Liver (tissue), 3 donors: ENCODE results near the gene HLA-G.

Experiments
- EGR1 ChIP-seq, 2 donors: IDR thresholded peaks; 2 replicates each; pipeline ENCODE4 v1.6.1; 2016 to 2018; ENCODE audit warnings: antibody characterized with exemption in 2 of 2, low read depth in 2 of 2
- FOXA1 ChIP-seq: IDR thresholded peaks from 2 replicates; pipeline ENCODE4 v1.6.1; 2016; ENCODE audit warnings: antibody characterized with exemption
- GABPA ChIP-seq, 2 donors: IDR thresholded peaks in 1 of 2; conservative IDR thresholded peaks in 1 of 2; 2 replicates each; pipeline ENCODE4 v1.6.1; 2016; ENCODE audit warnings: antibody characterized with exemption in 2 of 2, mild to moderate bottlenecking in 1 of 2, moderate library complexity in 1 of 2
- HNF4A ChIP-seq, 2 donors: conservative IDR thresholded peaks; 2 replicates each; pipeline ENCODE4 v1.6.1; 2016; ENCODE audit warnings: antibody characterized with exemption in 2 of 2, mild to moderate bottlenecking in 2 of 2
- JUND ChIP-seq, 2 donors: IDR thresholded peaks; 2 replicates each; pipeline ENCODE4 v1.6.1; 2016; ENCODE audit warnings: antibody characterized with exemption in 2 of 2
- NR2F2 ChIP-seq: IDR thresholded peaks from 2 replicates; pipeline ENCODE4 v1.6.1; 2016; ENCODE audit warnings: antibody characterized with exemption
- RAD21 ChIP-seq, 2 donors: IDR thresholded peaks; 2 replicates each; pipeline ENCODE4 v1.6.1; 2016; ENCODE audit warnings: antibody characterized with exemption in 2 of 2, mild to moderate bottlenecking in 2 of 2
- SP1 ChIP-seq: IDR thresholded peaks from 2 replicates; pipeline ENCODE4 v1.6.1; 2018; ENCODE audit warnings: antibody characterized with exemption, mild to moderate bottlenecking
- TAF1 ChIP-seq: conservative IDR thresholded peaks from 2 replicates; pipeline ENCODE4 v1.6.1; 2016; ENCODE audit warnings: antibody characterized with exemption, mild to moderate bottlenecking
- YY1 ChIP-seq: IDR thresholded peaks from 2 replicates; pipeline ENCODE4 v1.6.1; 2016; ENCODE audit warnings: antibody characterized with exemption, mild to moderate bottlenecking
- TF ChIP-seq, protein P1 (sequence below): fragments of 150-350 bp; IDR thresholded peaks from 2 replicates; pipeline ENCODE4 v1.5.1; 2017; ENCODE audit warnings: improper control_type of control experiment, low read depth, low read length; ENCODE audit not compliant: missing input control
- TF ChIP-seq, protein P2 (sequence below): IDR thresholded peaks from 2 replicates; pipeline ENCODE4 v1.6.1; 2016; ENCODE audit warnings: antibody characterized with exemption
- TF ChIP-seq, protein P3 (sequence below): IDR thresholded peaks from 2 replicates; pipeline ENCODE4 v1.6.1; 2016; ENCODE audit warnings: antibody characterized with exemption, mild to moderate bottlenecking
- TF ChIP-seq, protein P4 (sequence below): IDR thresholded peaks from 2 replicates; pipeline ENCODE4 v1.6.1; 2016; ENCODE audit warnings: antibody characterized with exemption
- donor health status: healthy.
- donor health status: healthy.

DNA sequence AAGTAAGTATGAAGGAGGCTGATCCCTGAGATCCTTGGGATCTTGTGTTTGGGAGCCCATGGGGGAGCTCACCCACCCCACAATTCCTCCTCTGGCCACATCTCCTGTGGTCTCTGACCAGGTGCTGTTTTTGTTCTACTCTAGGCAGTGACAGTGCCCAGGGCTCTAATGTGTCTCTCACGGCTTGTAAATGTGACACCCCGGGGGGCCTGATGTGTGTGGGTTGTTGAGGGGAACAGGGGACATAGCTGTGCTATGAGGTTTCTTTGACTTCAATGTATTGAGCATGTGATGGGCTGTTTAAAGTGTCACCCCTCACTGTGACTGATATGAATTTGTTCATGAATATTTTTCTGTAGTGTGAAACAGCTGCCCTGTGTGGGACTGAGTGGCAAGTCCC, 2.8 kb downstream of the HLA-G start:
- TF ChIP-seq GABPA (IDR thresholded peaks at IDR 0.05 in 1 of 2, conservative IDR thresholded peaks at IDR 0.05 in 1 of 2) (no peak), JUND (IDR thresholded peaks at IDR 0.05) (no peak), RAD21 (IDR thresholded peaks at IDR 0.05) (no peak), TAF1 (no peak), SP1 (no peak), NR2F2 (no peak), EGR1 (IDR thresholded peaks at IDR 0.05; ENCODE audit: low read depth in 2 of 2) (no peak), YY1 (no peak), HNF4A (conservative IDR thresholded peaks at IDR 0.05) (no peak), FOXA1 (no peak)
- TF ChIP-seq, protein P1, sequence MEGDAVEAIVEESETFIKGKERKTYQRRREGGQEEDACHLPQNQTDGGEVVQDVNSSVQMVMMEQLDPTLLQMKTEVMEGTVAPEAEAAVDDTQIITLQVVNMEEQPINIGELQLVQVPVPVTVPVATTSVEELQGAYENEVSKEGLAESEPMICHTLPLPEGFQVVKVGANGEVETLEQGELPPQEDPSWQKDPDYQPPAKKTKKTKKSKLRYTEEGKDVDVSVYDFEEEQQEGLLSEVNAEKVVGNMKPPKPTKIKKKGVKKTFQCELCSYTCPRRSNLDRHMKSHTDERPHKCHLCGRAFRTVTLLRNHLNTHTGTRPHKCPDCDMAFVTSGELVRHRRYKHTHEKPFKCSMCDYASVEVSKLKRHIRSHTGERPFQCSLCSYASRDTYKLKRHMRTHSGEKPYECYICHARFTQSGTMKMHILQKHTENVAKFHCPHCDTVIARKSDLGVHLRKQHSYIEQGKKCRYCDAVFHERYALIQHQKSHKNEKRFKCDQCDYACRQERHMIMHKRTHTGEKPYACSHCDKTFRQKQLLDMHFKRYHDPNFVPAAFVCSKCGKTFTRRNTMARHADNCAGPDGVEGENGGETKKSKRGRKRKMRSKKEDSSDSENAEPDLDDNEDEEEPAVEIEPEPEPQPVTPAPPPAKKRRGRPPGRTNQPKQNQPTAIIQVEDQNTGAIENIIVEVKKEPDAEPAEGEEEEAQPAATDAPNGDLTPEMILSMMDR, result no peak
- TF ChIP-seq, protein P2, sequence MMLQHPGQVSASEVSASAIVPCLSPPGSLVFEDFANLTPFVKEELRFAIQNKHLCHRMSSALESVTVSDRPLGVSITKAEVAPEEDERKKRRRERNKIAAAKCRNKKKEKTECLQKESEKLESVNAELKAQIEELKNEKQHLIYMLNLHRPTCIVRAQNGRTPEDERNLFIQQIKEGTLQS, result no peak
- TF ChIP-seq, protein P3, sequence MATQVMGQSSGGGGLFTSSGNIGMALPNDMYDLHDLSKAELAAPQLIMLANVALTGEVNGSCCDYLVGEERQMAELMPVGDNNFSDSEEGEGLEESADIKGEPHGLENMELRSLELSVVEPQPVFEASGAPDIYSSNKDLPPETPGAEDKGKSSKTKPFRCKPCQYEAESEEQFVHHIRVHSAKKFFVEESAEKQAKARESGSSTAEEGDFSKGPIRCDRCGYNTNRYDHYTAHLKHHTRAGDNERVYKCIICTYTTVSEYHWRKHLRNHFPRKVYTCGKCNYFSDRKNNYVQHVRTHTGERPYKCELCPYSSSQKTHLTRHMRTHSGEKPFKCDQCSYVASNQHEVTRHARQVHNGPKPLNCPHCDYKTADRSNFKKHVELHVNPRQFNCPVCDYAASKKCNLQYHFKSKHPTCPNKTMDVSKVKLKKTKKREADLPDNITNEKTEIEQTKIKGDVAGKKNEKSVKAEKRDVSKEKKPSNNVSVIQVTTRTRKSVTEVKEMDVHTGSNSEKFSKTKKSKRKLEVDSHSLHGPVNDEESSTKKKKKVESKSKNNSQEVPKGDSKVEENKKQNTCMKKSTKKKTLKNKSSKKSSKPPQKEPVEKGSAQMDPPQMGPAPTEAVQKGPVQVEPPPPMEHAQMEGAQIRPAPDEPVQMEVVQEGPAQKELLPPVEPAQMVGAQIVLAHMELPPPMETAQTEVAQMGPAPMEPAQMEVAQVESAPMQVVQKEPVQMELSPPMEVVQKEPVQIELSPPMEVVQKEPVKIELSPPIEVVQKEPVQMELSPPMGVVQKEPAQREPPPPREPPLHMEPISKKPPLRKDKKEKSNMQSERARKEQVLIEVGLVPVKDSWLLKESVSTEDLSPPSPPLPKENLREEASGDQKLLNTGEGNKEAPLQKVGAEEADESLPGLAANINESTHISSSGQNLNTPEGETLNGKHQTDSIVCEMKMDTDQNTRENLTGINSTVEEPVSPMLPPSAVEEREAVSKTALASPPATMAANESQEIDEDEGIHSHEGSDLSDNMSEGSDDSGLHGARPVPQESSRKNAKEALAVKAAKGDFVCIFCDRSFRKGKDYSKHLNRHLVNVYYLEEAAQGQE, result no peak
- TF ChIP-seq, protein P4, sequence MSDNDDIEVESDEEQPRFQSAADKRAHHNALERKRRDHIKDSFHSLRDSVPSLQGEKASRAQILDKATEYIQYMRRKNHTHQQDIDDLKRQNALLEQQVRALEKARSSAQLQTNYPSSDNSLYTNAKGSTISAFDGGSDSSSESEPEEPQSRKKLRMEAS, result no peak
